Effector CD8-positive, alpha-beta T cell (primary cell): ENCODE measurements around the gene FKBP4.

Source experiments
- DNase-seq: peaks from one replicate; lab custom pipeline; 2025; lab: John Stamatoyannopoulos, UW

FKBP4 gene

GRCh38 chr12:2779281-2779680 lies 15.5 kb upstream of the FKBP4 start:
- DNase-seq, result no peak

DNA sequence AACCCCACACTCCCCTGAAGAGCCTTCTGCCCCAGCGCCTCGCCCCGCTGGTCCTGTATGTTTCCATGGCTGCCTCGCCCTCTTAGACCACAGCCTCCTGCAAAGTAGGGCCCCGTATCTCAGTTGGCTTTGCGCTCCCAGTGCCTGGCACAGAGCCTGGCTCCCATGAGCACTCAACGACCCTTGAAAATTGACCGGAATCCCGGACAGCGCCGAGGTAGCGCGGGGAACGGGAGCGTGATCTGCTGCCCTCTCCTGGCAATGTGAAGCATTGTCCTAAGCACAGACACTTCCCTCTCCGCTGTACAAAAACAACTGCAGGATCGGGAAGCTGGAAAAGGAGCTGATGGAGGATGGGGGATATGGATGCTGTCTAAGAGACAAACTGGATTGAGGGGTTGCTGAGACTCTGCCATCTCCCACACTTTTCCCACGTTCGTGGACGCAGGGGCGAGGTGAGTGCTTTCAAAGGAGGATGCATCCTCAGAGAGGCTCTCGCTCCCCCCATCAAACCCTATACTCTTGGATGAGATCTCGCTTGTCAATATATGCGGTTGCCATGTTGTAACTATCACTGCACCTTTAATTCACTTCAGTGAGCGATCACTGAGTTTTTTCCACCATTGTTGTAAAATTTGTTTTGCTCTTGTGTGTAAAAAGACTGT lies 10.7 kb upstream of the FKBP4 start:
- peak; percentile 24 for DNase-seq

- no peak for DNase-seq
Measured at GRCh38 chr12:2785017-2785416, 9.8 kb upstream of the FKBP4 start.

GRCh38 chr12:2791089-2791488 lies 3.7 kb upstream of the FKBP4 start:
- DNase-seq, result no peak

DNA sequence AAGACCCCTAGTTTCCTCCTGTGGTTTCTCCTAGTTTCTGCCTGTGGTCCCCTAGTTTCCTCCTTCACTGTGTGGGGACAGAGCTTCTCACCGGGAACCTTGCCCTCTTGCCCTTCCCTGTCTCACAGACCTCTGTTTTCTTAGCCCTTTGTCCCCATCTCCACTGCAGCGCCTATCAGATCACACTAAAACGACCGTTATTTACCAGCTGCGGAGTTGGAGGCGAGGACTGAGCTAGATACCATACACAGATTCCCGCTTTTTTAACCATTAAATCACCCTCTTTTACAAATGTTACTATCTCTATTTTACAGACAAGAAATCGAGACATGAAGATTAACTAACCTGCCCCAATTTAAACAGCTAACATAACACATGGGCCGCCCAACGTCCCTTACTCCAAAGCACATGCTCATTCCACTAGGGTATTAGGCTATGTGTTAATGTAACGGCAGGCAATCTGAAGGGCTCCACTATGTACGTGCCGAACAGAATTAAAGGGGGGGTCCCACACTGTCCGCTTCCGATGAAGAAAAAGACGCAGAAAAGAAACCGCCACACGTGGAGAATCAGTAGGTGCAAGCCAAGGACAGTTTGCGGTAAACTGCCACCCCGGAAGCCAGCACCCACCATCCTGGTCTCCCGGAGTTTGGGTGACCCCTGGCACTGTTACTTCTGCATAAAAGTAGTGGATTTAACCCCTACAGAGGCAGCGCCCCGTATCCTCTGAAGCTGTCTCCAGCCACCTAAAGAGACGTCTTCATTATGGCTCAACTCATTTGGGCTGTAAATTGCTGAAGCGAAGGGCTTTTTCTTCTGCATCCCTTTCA lies 1.9 kb upstream of the FKBP4 start:
- no peak for DNase-seq

DNA sequence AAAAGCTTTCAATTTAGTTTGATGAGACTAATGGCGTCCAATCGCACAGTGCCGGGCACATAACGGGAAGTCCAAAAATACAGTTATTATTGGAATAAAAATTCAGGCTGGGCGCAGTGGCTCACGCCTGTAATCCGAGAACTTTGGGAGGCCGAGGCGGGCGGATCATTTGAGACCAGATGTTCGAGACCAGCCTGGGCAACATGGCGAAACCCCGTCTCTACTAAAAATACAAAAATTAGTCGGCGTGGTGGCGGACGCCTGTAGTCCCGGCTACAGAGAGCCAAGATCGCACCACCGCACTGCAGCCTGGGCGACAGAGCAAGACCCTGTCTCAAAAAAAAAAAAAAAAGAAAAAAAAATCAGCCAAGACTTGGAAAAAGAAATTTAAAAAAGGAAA lies 1.2 kb upstream of the FKBP4 start:
- no peak for DNase-seq

- peak; percentile 37 for DNase-seq
Measured at GRCh38 chr12:2794191-2794735, 507 bp upstream of the FKBP4 start.

DNA sequence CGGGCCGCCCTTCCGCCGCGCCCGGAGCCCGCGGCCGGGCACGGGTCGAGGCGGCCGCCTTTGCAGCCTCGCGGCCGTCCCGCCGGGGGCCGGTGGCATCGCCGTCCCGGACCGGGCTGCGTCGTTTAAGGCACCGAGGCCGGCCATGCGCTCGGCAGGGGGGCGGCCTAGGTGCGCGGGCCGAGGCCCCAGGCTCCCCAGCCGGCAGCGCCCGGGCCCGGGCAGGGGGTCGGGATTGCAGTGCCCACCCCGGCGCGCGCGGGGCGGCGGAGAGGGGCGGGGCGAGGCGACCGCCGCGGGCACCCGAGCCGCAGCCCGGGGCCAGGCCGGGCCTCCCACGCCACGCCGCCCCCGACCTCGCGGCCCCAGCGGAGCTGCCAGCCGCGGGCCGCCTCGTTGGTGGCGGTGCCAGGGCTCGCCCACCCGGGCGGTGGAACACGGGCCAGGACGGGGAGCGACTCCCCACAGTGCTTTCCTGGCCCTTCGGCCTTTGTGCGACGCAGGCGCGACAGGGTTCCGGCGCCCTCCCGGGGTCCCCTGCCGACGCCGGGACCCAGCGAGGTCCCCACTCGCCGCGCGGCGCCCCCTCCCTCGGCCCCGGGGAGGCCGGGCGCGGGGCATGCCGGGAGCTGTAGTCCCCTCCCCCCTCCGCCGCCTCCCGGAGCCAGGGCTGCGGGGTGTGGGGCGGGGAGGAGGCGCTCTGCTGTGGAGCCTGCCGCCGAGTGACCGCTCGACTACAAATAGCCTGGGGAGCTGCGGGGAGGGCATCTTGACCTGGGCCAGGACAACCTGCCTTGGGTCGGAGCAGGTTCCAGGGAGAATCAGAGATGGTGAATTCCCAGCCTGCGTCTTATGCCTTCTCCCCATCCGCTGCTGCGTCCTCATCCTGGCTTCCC lies 769 bp downstream of the FKBP4 start:
- DNase-seq, result peak; percentile 57

GRCh38 chr12:2796187-2796666 lies 1.5 kb downstream of the FKBP4 start:
- no peak for DNase-seq

GRCh38 chr12:2797721-2798418 lies 3.1 kb downstream of the FKBP4 start:
- no peak for DNase-seq

DNA sequence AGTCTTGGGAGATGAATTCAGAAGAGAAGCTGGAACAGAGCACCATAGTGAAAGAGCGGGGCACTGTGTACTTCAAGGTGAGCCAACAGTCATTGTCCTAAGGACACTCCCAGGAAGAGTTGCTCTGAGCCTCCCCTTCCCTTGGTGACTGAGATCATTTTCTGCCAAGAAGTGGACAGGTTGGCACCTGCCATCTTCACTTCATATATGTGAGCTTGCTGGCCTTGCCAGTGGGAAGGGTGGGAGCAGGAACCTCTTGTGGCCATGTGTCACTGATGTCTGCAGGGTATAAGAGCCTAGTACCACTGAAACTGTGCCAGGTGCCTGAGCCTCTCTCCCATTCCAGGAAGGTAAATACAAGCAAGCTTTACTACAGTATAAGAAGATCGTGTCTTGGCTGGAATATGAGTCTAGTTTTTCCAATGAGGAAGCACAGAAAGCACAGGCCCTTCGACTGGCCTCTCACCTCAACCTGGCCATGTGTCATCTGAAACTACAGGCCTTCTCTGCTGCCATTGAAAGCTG lies 5.3 kb downstream of the FKBP4 start:
- no peak for DNase-seq

GRCh38 chr12:2801044-2801783 lies 6.4 kb downstream of the FKBP4 start:
- DNase-seq, result no peak

DNA sequence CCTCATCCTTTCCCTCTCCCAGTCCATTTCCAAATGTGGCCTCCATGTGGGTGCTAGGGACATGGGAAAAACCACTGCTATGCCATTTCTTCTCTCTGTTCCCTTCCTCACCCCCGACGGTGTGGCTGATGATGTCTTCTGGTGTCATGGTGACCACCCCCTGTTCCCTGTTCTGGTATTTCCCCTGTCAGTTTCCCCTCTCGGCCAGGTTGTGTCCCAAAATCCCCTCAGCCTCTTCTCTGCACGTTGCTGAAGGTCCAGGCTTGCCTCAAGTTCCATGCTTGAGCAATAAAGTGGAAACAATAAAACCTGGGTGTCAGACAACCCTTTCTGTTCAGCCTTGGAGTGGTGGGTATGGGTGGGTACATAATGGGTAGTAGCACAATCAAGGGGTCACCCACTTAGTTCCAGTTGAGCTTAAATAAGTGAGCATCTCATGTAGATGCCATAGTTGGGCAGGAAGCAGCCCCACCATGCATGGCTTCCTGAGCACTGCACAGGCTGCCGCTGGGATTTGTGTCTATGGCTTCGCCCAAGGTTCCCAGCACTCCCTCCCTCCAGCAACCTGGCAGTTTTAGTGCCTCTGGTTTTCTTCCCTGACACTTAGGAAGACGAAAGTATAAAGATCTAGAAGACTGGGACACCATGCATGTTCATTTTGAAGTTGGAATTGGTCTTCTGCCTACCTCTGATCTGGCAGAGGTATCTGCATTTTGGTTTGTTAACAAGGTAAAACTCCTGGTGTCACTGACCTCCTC lies 9.0 kb downstream of the FKBP4 start:
- no peak for DNase-seq

GRCh38 chr12:2804393-2805142 lies 9.8 kb downstream of the FKBP4 start:
- no peak for DNase-seq

GRCh38 chr12:2805143-2805520 lies 10.4 kb downstream of the FKBP4 start:
- no peak for DNase-seq

DNA sequence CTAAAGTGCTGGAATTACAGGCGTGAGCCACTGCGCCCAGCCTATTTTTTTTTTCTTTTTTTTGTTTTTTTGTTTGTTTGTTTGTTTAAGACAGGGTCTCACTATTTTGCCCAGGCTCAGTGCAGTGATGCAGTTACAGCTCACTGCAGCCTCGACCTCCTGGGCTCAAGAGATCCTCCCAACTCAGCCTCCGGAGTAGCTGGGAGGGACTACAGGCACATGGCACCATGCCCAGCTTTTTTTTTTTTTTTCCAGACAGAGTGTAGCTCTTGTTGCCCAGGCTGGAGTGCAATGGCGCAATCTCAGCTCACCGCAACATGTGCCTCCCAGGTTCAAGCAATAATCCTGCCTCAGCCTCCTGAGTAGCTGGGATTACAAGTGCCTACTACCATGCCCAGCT lies 11.9 kb downstream of the FKBP4 start:
- no peak for DNase-seq

- no peak for DNase-seq
Measured at GRCh38 chr12:2811801-2812200, 17.0 kb downstream of the FKBP4 start.

GRCh38 chr12:2812290-2813213 lies 17.8 kb downstream of the FKBP4 start, which contains the start of gene ITFG2:
TSS of gene ITFG2 (plus strand) at chr12:2812668. CDS start at chr12:2812761, 93 bp downstream.
- peak; percentile 92 for DNase-seq
